HG03378 (cell line): ENCODE data around the gene ASGR1.
"Not testable (repeated sequence)": the region's sequence is repeated elsewhere in the genome, so short reads cannot be mapped to it uniquely, and the experiment has no call there.

Experiments used
- ATAC-seq: cut with Tn5 transposase; IDR thresholded peaks from one replicate; pipeline ENCODE4 v1.9.1; 2021; ENCODE audit warnings: mild to moderate bottlenecking, moderate library complexity; ENCODE audit not compliant: unreplicated experiment

Gene ASGR1

GRCh38 chr17:7191571-7192270 is 12.6 kb upstream of the ASGR1 start:
- ATAC-seq, result no peak

- no peak for ATAC-seq
Observed at GRCh38 chr17:7191069-7191468, 11.9 kb upstream of the ASGR1 start.

- no peak for ATAC-seq
Observed at GRCh38 chr17:7190276-7190917, 11.2 kb upstream of the ASGR1 start.

GRCh38 chr17:7186241-7186640 is 7.1 kb upstream of the ASGR1 start:
- no peak for ATAC-seq

GRCh38 chr17:7184647-7185046 is 5.5 kb upstream of the ASGR1 start:
- no peak for ATAC-seq

GRCh38 chr17:7184091-7184488 is 4.9 kb upstream of the ASGR1 start:
- no peak for ATAC-seq

GRCh38 chr17:7183433-7184090 is 4.4 kb upstream of the ASGR1 start:
- no peak for ATAC-seq

GRCh38 chr17:7182101-7182500 is 2.9 kb upstream of the ASGR1 start:
- ATAC-seq, result not testable (repeated sequence)

- ATAC-seq, result no peak
Observed at GRCh38 chr17:7178973-7179316, 225 bp downstream of the ASGR1 start.

GRCh38 chr17:7177954-7178477 is 1.2 kb downstream of the ASGR1 start:
- no peak for ATAC-seq

- ATAC-seq, result no peak
Observed at GRCh38 chr17:7177191-7177953, 1.8 kb downstream of the ASGR1 start.

GRCh38 chr17:7176841-7177190 is 2.4 kb downstream of the ASGR1 start:
- ATAC-seq, result no peak

- no peak for ATAC-seq
Observed at GRCh38 chr17:7176107-7176840, 2.9 kb downstream of the ASGR1 start.

- ATAC-seq, result no peak
Observed at GRCh38 chr17:7175330-7175733, 3.8 kb downstream of the ASGR1 start.

GRCh38 chr17:7174603-7175326 is 4.4 kb downstream of the ASGR1 start:
- ATAC-seq, result no peak

GRCh38 chr17:7173687-7174602 is 5.2 kb downstream of the ASGR1 start:
- no peak for ATAC-seq

GRCh38 chr17:7172522-7173191 is 6.5 kb downstream of the ASGR1 start:
- ATAC-seq, result not testable (repeated sequence)

GRCh38 chr17:7169565-7169908 is 9.6 kb downstream of the ASGR1 start:
- ATAC-seq, result not testable (repeated sequence)
